ENCODE measurements around the gene NFIX. TPM values are rescaled to one million over a fixed set of nuclear protein-coding genes. Genes with fewer than 3 reads are reported as not detected.

The NFIX gene
- total and polyA plus RNA-seq, 2 donors (not counting 3 experiments of a cell fraction or from before 2014, with no cell fraction given) = 9.8 to 37.7 TPM

- peaks cover 0 to 3% of the 10 kb centered on the region in 2 experiments for H3K36me3 ChIP-seq (ENCODE audit: control insufficient read depth in 2 of 2, extremely low read depth in 1 of 2, insufficient read depth in 2 of 2, low read length in 2 of 2)
- no peak overlapping the region for H3K27ac ChIP-seq (ENCODE audit: insufficient read depth, low read depth, low read length)
- no peaks in the 10 kb centered on the region for H3K79me2 ChIP-seq (ENCODE audit: control insufficient read depth, insufficient read depth, low read length)
- BruUV-seq (replicated peaks) = no TSS peak
- DNase-seq (ENCODE audit: low read depth, low spot score) (peak; percentile 23), FAIRE-seq (peak; percentile 18)
- no peaks in the 10 kb centered on the region for H3K9me1 ChIP-seq (replicated peaks; ENCODE audit: control insufficient read depth, extremely low read depth, insufficient read depth, low read length)
- no peak overlapping the region for H3K9ac ChIP-seq (replicated peaks; ENCODE audit: extremely low read depth, insufficient read depth, low read length)
- H3K4me2 ChIP-seq (ENCODE audit: insufficient read depth, low read length) = peak overlapping the region; percentile 18
- POLR2A ChIA-PET = no interaction called here
- CTCF ChIA-PET = interaction anchor here (0.8 to 3.7 kb wide), 4 partner anchors 33 to 98 kb away, joined by 3 to 24 read pairs (median 4); no protein-coding TSS in a partner anchor
- no peak for TF ChIP-seq JUN (IDR thresholded peaks at IDR 0.05; ENCODE audit: borderline replicate concordance, insufficient read depth, insufficient read length, low read depth)
- no peak for TF ChIP-seq POLR2A (IDR thresholded peaks at IDR 0.05; ENCODE audit: low read depth, low read length)
- TF ChIP-seq EZH2 (IDR thresholded peaks at IDR 0.05; ENCODE audit: borderline replicate concordance, low read depth, low read length, severe bottlenecking) = no peak
- TF ChIP-seq GATA2 (IDR thresholded peaks at IDR 0.05; ENCODE audit: insufficient read depth, insufficient read length, low read depth, low read length) = no peak
- TF ChIP-seq MYC (IDR thresholded peaks at IDR 0.05; ENCODE audit: low read depth, low read length) = no peak
- TF ChIP-seq CTCF (IDR thresholded peaks at IDR 0.05; ENCODE audit: extremely low read depth in 1 of 2, insufficient read depth in 1 of 2, low read depth in 1 of 2, low read length in 2 of 2) = no peak
- TF ChIP-seq POLR2AphosphoS5 (IDR thresholded peaks at IDR 0.05; ENCODE audit: insufficient read depth, low read depth, low read length) = no peak
- TF ChIP-seq MAX (IDR thresholded peaks at IDR 0.05; ENCODE audit: insufficient read depth, insufficient read length) = no peak
- TF ChIP-seq FOS (IDR thresholded peaks at IDR 0.05; ENCODE audit: borderline replicate concordance, insufficient read depth, low read length) = no peak
- no peaks in the 10 kb centered on the region for H4K20me1 ChIP-seq (replicated peaks; ENCODE audit: control insufficient read depth, extremely low read depth, insufficient read depth, low read length)
- no peaks in the 10 kb centered on the region for H3K9me3 ChIP-seq (replicated peaks; ENCODE audit: control insufficient read depth, insufficient read depth, low read length)
- peaks cover 5% of the 10 kb centered on the region for H3K4me1 ChIP-seq (ENCODE audit: control insufficient read depth, extremely low read depth, insufficient read depth, low read length)
- dilution Hi-C loops (cut with MboI; ENCODE audit: extremely low pct_ligation_motif_present, low sequenced_read_pairs) (no loop called here), intact Hi-C loops (cut with micrococcal nuclease) (loop anchor here (1.0 to 2.0 kb wide), 2 partner anchors 16 to 65 kb away; no protein-coding TSS in a partner anchor)
- no peaks in the 10 kb centered on the region for H3K27me3 ChIP-seq (ENCODE audit: control insufficient read depth in 2 of 2, insufficient read depth in 2 of 2, low read length in 2 of 2)
- peak overlapping the region; percentile 47 for H2AFZ ChIP-seq (ENCODE audit: low read depth, low read length)
- H3K4me3 ChIP-seq (replicated peaks in 1 of 3; ENCODE audit: insufficient read depth in 1 of 3, low read depth in 1 of 3, low read length in 3 of 3) = peak overlapping the region; percentile 2 to 85 (median 36)
Measured at GRCh38 chr19:12996406-12997094, 1.3 kb downstream of the NFIX start.

Data from endothelial cell of umbilical vein (primary cell).